K562 (cell line): ENCODE data around the gene SNRNP70. TPM values are rescaled to one million over a fixed set of nuclear protein-coding genes. Genes with fewer than 3 reads are reported as not detected.
A peak's percentile ranks its signal among the peaks of the same experiment; 100 is the strongest.

Experiments
- BHLHE40 ChIP-seq: IDR thresholded peaks from 2 replicates; pipeline ENCODE4 v1.6.1; 2011; ENCODE audit warnings: low read length, improper control_type of control experiment
- BMI1 ChIP-seq: fragments of 150-350 bp; IDR thresholded peaks from 2 replicates; pipeline ENCODE4 v1.6.1; 2014; ENCODE audit warnings: low read length
- CHD4 ChIP-seq: fragments of 200-600 bp; sonication (generic); IDR thresholded peaks from 3 replicates; pipeline ENCODE4 v1.6.1; 2012; ENCODE audit warnings: low read depth, mild to moderate bottlenecking, mixed read lengths, low read length, inconsistent platforms; ENCODE audit not compliant: insufficient read depth, insufficient replicate concordance, poor library complexity, severe bottlenecking
- CTBP1 ChIP-seq: fragments of 450-650 bp; IDR thresholded peaks from 2 replicates; pipeline ENCODE4 v1.6.1; 2016; ENCODE audit warnings: borderline replicate concordance
- ERF ChIP-seq: fragments of 450-650 bp; formaldehyde crosslinking; IDR thresholded peaks from 2 replicates; pipeline ENCODE4 v1.4.0; 2020; ENCODE audit warnings: mild to moderate bottlenecking, mixed read lengths
- HDAC8 ChIP-seq: fragments of 450-650 bp; IDR thresholded peaks from 2 replicates; pipeline ENCODE4 v1.6.1; 2016; ENCODE audit warnings: mild to moderate bottlenecking, missing genetic modification characterization, moderate library complexity, missing compliant biosample characterization
- L3MBTL2 ChIP-seq: fragments of 450-650 bp; IDR thresholded peaks from 2 replicates; pipeline ENCODE4 v1.6.1; 2016; ENCODE audit warnings: mild to moderate bottlenecking, moderate library complexity
- MLX ChIP-seq, 2 experiments: fragments of 450-650 bp in 1 of 2; sonication (generic) in 1 of 2; formaldehyde crosslinking; conservative IDR thresholded peaks; 2 replicates each; pipeline versions ENCODE4 v1.4.0 to v1.8.1; 2020 to 2022; ENCODE audit warnings: mild to moderate bottlenecking in 1 of 2, missing genetic modification reagents in 1 of 2
- POLR2A ChIP-seq: fragments of 450-650 bp; conservative IDR thresholded peaks from 2 replicates; pipeline ENCODE4 v1.6.1; 2016
- RB1 ChIP-seq: fragments of 450-650 bp; IDR thresholded peaks from 2 replicates; pipeline ENCODE4 v1.6.1; 2017; ENCODE audit warnings: low read depth, mild to moderate bottlenecking
- SMARCA5 ChIP-seq: fragments of 450-650 bp; IDR thresholded peaks from 2 replicates; pipeline ENCODE4 v1.6.1; 2016
- TCF3 ChIP-seq: sonication (generic); formaldehyde crosslinking; IDR thresholded peaks from 2 replicates; pipeline ENCODE4 v1.4.0; 2020; ENCODE audit warnings: mild to moderate bottlenecking, missing genetic modification reagents
- TEAD1 ChIP-seq, 2 experiments: fragments of 450-650 bp in 1 of 2; sonication (generic) in 1 of 2; formaldehyde crosslinking; IDR thresholded peaks; 2 replicates each; pipeline versions ENCODE4 v1.4.0 to v1.8.0; 2020 to 2022; ENCODE audit warnings: mild to moderate bottlenecking in 2 of 2, missing genetic modification reagents in 1 of 2
- TEAD4 ChIP-seq, 2 experiments: sonication (generic) in 1 of 2; formaldehyde crosslinking in 1 of 2; IDR thresholded peaks; 2 replicates each; pipeline versions ENCODE4 v1.6.1 to v1.8.0; 2012 to 2022; ENCODE audit warnings: borderline replicate concordance in 1 of 2, inconsistent platforms in 1 of 2, low read length in 1 of 2, mild to moderate bottlenecking in 1 of 2, missing genetic modification reagents in 1 of 2
- ZNF124 ChIP-seq: sonication (generic); formaldehyde crosslinking; IDR thresholded peaks from 2 replicates; pipeline ENCODE4 v1.8.1; 2022; ENCODE audit warnings: missing genetic modification reagents
- ZNF143 ChIP-seq: sonication (generic); formaldehyde crosslinking; IDR thresholded peaks from 2 replicates; pipeline ENCODE4 v1.9.0; 2022; ENCODE audit warnings: mild to moderate bottlenecking, missing genetic modification reagents
- ZNF184 ChIP-seq: sonication (generic); formaldehyde crosslinking; IDR thresholded peaks from 2 replicates; pipeline ENCODE4 v1.5.0; 2020; ENCODE audit warnings: missing genetic modification reagents
- polyA plus RNA-seq, 8 experiments: library from polyadenylated mRNA; depleted of rRNA in 4 of 8; stranded (reverse) in 5 of 8; unstranded in 3 of 8; fragments of >200 nt; fragmentation: Nextera tagmentation in 2 of 8; fragmentation: Illumina TruSeq in 1 of 8; extraction: Ambion mirVana in 2 of 8; extraction: Trizol in 1 of 8; gene quantifications; 2 replicates each; pipeline versions ENCODE4 v1.2.1 to v1.2.3, GENCODE V29; 2011 to 2014; ENCODE audit warnings: inconsistent platforms in 1 of 8, missing spikeins in 1 of 8
- total RNA-seq, 7 experiments: library from RNA; depleted of rRNA in 6 of 7; stranded (reverse); fragments of >200 nt in 6 of 7; fragmentation: Illumina TruSeq in 2 of 7; extraction: Trizol in 2 of 7; gene quantifications; 2 replicates each; pipeline versions ENCODE4 v1.2.1 to v1.2.3, GENCODE V29; 2011 to 2021; ENCODE audit warnings: low replicate concordance in 1 of 7
- TF ChIP-seq, protein P1 (sequence below), 3 experiments: IDR thresholded peaks in 2 of 3; conservative IDR thresholded peaks in 1 of 3; 2 replicates each; pipeline ENCODE4 v1.5.1; 2011 to 2012; ENCODE audit warnings: low read length in 3 of 3, mild to moderate bottlenecking in 3 of 3, control low read depth in 2 of 3, improper control_type of control experiment in 1 of 3, inconsistent platforms in 1 of 3, low read depth in 1 of 3, mixed read lengths in 1 of 3, moderate library complexity in 1 of 3; ENCODE audit not compliant: insufficient read depth in 2 of 3
- TF ChIP-seq, protein P2 (sequence below): sonication (generic); formaldehyde crosslinking; IDR thresholded peaks from 2 replicates; pipeline ENCODE4 v1.8.1; 2023; ENCODE audit warnings: mild to moderate bottlenecking, missing genetic modification reagents

The SNRNP70 gene
- total and polyA plus RNA-seq, 9 of the 15 experiments (the other 6 are each of a cell fraction or from before 2014, with no cell fraction given), result 2.8 to 496 (median 136) TPM

GRCh38 chr19:49127674-49128544, 42.7 kb downstream of the SNRNP70 start (continued):
- TF ChIP-seq CTBP1, result peak; percentile 89
- TF ChIP-seq, protein P1, sequence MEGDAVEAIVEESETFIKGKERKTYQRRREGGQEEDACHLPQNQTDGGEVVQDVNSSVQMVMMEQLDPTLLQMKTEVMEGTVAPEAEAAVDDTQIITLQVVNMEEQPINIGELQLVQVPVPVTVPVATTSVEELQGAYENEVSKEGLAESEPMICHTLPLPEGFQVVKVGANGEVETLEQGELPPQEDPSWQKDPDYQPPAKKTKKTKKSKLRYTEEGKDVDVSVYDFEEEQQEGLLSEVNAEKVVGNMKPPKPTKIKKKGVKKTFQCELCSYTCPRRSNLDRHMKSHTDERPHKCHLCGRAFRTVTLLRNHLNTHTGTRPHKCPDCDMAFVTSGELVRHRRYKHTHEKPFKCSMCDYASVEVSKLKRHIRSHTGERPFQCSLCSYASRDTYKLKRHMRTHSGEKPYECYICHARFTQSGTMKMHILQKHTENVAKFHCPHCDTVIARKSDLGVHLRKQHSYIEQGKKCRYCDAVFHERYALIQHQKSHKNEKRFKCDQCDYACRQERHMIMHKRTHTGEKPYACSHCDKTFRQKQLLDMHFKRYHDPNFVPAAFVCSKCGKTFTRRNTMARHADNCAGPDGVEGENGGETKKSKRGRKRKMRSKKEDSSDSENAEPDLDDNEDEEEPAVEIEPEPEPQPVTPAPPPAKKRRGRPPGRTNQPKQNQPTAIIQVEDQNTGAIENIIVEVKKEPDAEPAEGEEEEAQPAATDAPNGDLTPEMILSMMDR (IDR thresholded peaks at IDR 0.05 in 2 of 3, conservative IDR thresholded peaks at IDR 0.05 in 1 of 3; ENCODE audit: insufficient read depth in 2 of 3, low read depth in 1 of 3, low read length in 3 of 3), result peak; percentile 18 to 58 (median 50); a peak in 4 of 6 replicates
- peak; percentile 80 for TF ChIP-seq RB1
- peak; percentile 36; the same call in 1 of the 2 replicates for TF ChIP-seq POLR2A
- peak; percentile 45; the same call in 1 of the 2 replicates for TF ChIP-seq TEAD4 (IDR thresholded peaks at IDR 0.05; ENCODE audit: low read length)
- peak; percentile 85; the same call in 1 of the 2 replicates for TF ChIP-seq TEAD4 (CRISPR knock-in tag; IDR thresholded peaks at IDR 0.05; ENCODE audit: borderline replicate concordance)
- peak; percentile 40 for TF ChIP-seq TCF3 (CRISPR knock-in tag)
- no peak for TF ChIP-seq ZNF124 (CRISPR knock-in tag)
- no peak for TF ChIP-seq ZNF184 (CRISPR knock-in tag)
- peak; percentile 75 for TF ChIP-seq BHLHE40
- no peak for TF ChIP-seq CHD4
- TF ChIP-seq L3MBTL2, result peak; percentile 100
- no peak for TF ChIP-seq ZNF143 (CRISPR knock-in tag)
- TF ChIP-seq, protein P2, sequence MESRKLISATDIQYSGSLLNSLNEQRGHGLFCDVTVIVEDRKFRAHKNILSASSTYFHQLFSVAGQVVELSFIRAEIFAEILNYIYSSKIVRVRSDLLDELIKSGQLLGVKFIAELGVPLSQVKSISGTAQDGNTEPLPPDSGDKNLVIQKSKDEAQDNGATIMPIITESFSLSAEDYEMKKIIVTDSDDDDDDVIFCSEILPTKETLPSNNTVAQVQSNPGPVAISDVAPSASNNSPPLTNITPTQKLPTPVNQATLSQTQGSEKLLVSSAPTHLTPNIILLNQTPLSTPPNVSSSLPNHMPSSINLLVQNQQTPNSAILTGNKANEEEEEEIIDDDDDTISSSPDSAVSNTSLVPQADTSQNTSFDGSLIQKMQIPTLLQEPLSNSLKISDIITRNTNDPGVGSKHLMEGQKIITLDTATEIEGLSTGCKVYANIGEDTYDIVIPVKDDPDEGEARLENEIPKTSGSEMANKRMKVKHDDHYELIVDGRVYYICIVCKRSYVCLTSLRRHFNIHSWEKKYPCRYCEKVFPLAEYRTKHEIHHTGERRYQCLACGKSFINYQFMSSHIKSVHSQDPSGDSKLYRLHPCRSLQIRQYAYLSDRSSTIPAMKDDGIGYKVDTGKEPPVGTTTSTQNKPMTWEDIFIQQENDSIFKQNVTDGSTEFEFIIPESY (CRISPR knock-in tag), result peak; percentile 77
- TF ChIP-seq BMI1, result no peak
- TF ChIP-seq TEAD1 (CRISPR knock-in tag; IDR thresholded peaks at IDR 0.05), result peak; percentile 16 to 87; a peak in 1 of 4 replicates
- TF ChIP-seq MLX (CRISPR knock-in tag; conservative IDR thresholded peaks at IDR 0.05), result peak in 1 of 2 experiments; percentile 89; a peak in 1 of 4 replicates
- TF ChIP-seq ERF, result peak; percentile 76; the same call in 1 of the 2 replicates
- TF ChIP-seq HDAC8 (tag), result peak; percentile 77
- TF ChIP-seq SMARCA5, result no peak
